H1 (cell line): ENCODE results near the gene MYO5A. TPM values are rescaled to one million over a fixed set of nuclear protein-coding genes. Genes with fewer than 3 reads are reported as not detected.

Experiments used
- CTCF ChIA-PET: fragments of 300-600 bp; sonication (Branson Sonifier 250); formaldehyde crosslinking; loops from one replicate; lab custom pipeline; 2021; ENCODE audit not compliant: partially characterized antibody; lab: Charles Lee
- POLR2A ChIA-PET: fragments of 300-600 bp; sonication (Branson Sonifier 250); formaldehyde crosslinking; loops from one replicate; lab custom pipeline; 2021; ENCODE audit warnings: inconsistent platforms; ENCODE audit not compliant: partially characterized antibody; lab: Charles Lee
- DNase-seq, 2 experiments: peaks; one replicate each; pipeline versions ENCODE4 v3.0.0 to v3.0.0-alpha.2; 2010 to 2022; ENCODE audit warnings: low spot score in 2 of 2, low read depth in 1 of 2, mixed read lengths in 1 of 2
- FAIRE-seq: peaks from 2 replicates; lab custom pipeline; 2011; peaks lifted over from hg19 to GRCh38; lab: Jason Lieb, UNC
- H2AFZ ChIP-seq: 2 replicates; pipeline ENCODE4 v1.8.1; 2012; ENCODE audit warnings: low read length, inconsistent platforms
- H2AK5ac ChIP-seq: 2 replicates; pipeline ENCODE4 v1.6.1; 2013; ENCODE audit warnings: low read depth, low read length
- H2BK120ac ChIP-seq: replicated peaks from 2 replicates; pipeline ENCODE3; 2013; ENCODE audit warnings: low read depth, low read length, inconsistent platforms
- H2BK12ac ChIP-seq: 2 replicates; pipeline ENCODE4 v1.6.1; 2013; ENCODE audit warnings: low read depth, low read length
- H2BK15ac ChIP-seq: 2 replicates; pipeline ENCODE4 v1.6.1; 2013; ENCODE audit warnings: low read length
- H2BK20ac ChIP-seq: 2 replicates; pipeline ENCODE4 v1.6.1; 2013; ENCODE audit warnings: low read length
- H2BK5ac ChIP-seq: 2 replicates; pipeline ENCODE4 v1.6.1; 2013; ENCODE audit warnings: low read depth, low read length
- H3K14ac ChIP-seq: 2 replicates; pipeline ENCODE4 v1.6.1; 2013; ENCODE audit warnings: inconsistent platforms; ENCODE audit not compliant: insufficient read length
- H3K18ac ChIP-seq: 2 replicates; pipeline ENCODE4 v1.6.1; 2013; ENCODE audit warnings: low read length; ENCODE audit errors: extremely low read depth
- H3K23ac ChIP-seq: 2 replicates; pipeline ENCODE4 v1.6.1; 2013; ENCODE audit warnings: inconsistent platforms; ENCODE audit not compliant: insufficient read length
- H3K23me2 ChIP-seq: 2 replicates; pipeline ENCODE4 v1.6.1; 2013; ENCODE audit warnings: low read depth, low read length
- H3K27ac ChIP-seq: 2 replicates; pipeline ENCODE4 v1.6.1; 2011; ENCODE audit warnings: low read depth, low read length, inconsistent platforms
- H3K27me3 ChIP-seq, 4 experiments: replicated peaks in 1 of 4; 1 replicate in 1 of 4; 2 replicates in 3 of 4; pipeline versions ENCODE4 v1.6.1 to v1.8.1; 2011 to 2013; ENCODE audit warnings: low read length in 3 of 4, mild to moderate bottlenecking in 3 of 4, inconsistent platforms in 2 of 4, mixed read lengths in 2 of 4, moderate library complexity in 1 of 4; ENCODE audit not compliant: control insufficient read depth in 3 of 4, insufficient read depth in 3 of 4; ENCODE audit errors: extremely low read depth in 1 of 4
- H3K36me3 ChIP-seq, 4 experiments: 2 replicates each; pipeline versions ENCODE4 v1.6.1 to v1.8.1; 2011 to 2013; ENCODE audit warnings: mild to moderate bottlenecking in 4 of 4, low read length in 3 of 4, moderate library complexity in 2 of 4, control low read depth in 1 of 4, inconsistent platforms in 1 of 4; ENCODE audit not compliant: insufficient read depth in 4 of 4, control insufficient read depth in 2 of 4
- H3K4ac ChIP-seq: replicated peaks from 2 replicates; pipeline ENCODE3; 2013; ENCODE audit warnings: low read length, low read depth, mixed read lengths, inconsistent platforms; ENCODE audit not compliant: insufficient read length
- H3K4me1 ChIP-seq, 4 experiments: replicated peaks in 1 of 4; 1 replicate in 1 of 4; 2 replicates in 3 of 4; pipeline versions ENCODE4 v1.6.1 to v1.8.1; 2011 to 2013; ENCODE audit warnings: low read length in 3 of 4, inconsistent platforms in 2 of 4, mixed read lengths in 1 of 4; ENCODE audit not compliant: insufficient read depth in 4 of 4, control insufficient read depth in 3 of 4
- H3K4me2 ChIP-seq, 2 experiments: 2 replicates each; pipeline versions ENCODE4 v1.6.1 to v1.8.1; 2011 to 2013; ENCODE audit warnings: low read depth in 2 of 2, low read length in 2 of 2, control low read depth in 1 of 2, inconsistent platforms in 1 of 2, mild to moderate bottlenecking in 1 of 2; ENCODE audit not compliant: insufficient read depth in 1 of 2
- H3K4me3 ChIP-seq, 4 experiments: fragments of 200-600, 300-600 bp in 1 of 4; sonication (generic), shearing (Covaris generic), sonication (Bioruptor Twin) in 1 of 4; 2 replicates each; pipeline versions ENCODE4 v1.5.1 to v1.8.1; 2011 to 2016; ENCODE audit warnings: low read length in 4 of 4, low read depth in 3 of 4, control low read depth in 2 of 4, inconsistent platforms in 2 of 4, mild to moderate bottlenecking in 2 of 4, mixed read lengths in 1 of 4, moderate library complexity in 1 of 4; ENCODE audit not compliant: insufficient read depth in 2 of 4; ENCODE audit errors: extremely low read depth in 1 of 4
- H3K56ac ChIP-seq: replicated peaks from 2 replicates; pipeline ENCODE3; 2013; ENCODE audit warnings: low read depth, mild to moderate bottlenecking, mixed read lengths, low read length, inconsistent platforms; ENCODE audit not compliant: insufficient read length
- H3K79me1 ChIP-seq: 2 replicates; pipeline ENCODE4 v1.6.1; 2013; ENCODE audit warnings: low read depth, low read length, control low read depth
- H3K79me2 ChIP-seq, 2 experiments: 2 replicates each; pipeline versions ENCODE4 v1.6.1 to v1.8.1; 2012 to 2013; ENCODE audit warnings: low read length in 2 of 2, mild to moderate bottlenecking in 2 of 2, inconsistent platforms in 1 of 2; ENCODE audit not compliant: insufficient read depth in 2 of 2, control insufficient read depth in 1 of 2
- H3K9ac ChIP-seq, 4 experiments: replicated peaks in 1 of 4; 1 replicate in 1 of 4; 2 replicates in 3 of 4; pipeline versions ENCODE4 v1.6.1 to v1.8.1; 2011 to 2013; ENCODE audit warnings: low read depth in 3 of 4, low read length in 3 of 4, control low read depth in 2 of 4, mild to moderate bottlenecking in 2 of 4, moderate library complexity in 2 of 4, inconsistent platforms in 1 of 4; ENCODE audit errors: extremely low read depth in 1 of 4
- H3K9me3 ChIP-seq, 2 experiments: 2 replicates each; pipeline versions ENCODE4 v1.6.1 to v1.8.1; 2012 to 2013; ENCODE audit warnings: mild to moderate bottlenecking in 2 of 2, moderate library complexity in 2 of 2, control low read depth in 1 of 2, inconsistent platforms in 1 of 2, low read depth in 1 of 2, low read length in 1 of 2, mixed read lengths in 1 of 2; ENCODE audit not compliant: insufficient read depth in 2 of 2
- H4K20me1 ChIP-seq, 2 experiments: replicated peaks in 1 of 2; 2 replicates each; pipeline versions ENCODE3 to v1.8.1; 2011 to 2013; ENCODE audit warnings: inconsistent platforms in 2 of 2, low read length in 2 of 2, mild to moderate bottlenecking in 1 of 2; ENCODE audit not compliant: insufficient read depth in 2 of 2, control insufficient read depth in 1 of 2
- H4K5ac ChIP-seq: 2 replicates; pipeline ENCODE4 v1.6.1; 2013; ENCODE audit warnings: low read length, low read depth, mixed read lengths, inconsistent platforms; ENCODE audit not compliant: insufficient read length
- H4K8ac ChIP-seq: 2 replicates; pipeline ENCODE4 v1.8.0; 2013; ENCODE audit warnings: mild to moderate bottlenecking, moderate library complexity, low read length, inconsistent platforms; ENCODE audit not compliant: insufficient read depth; ENCODE audit errors: extremely low read depth
- H4K91ac ChIP-seq: replicated peaks from 2 replicates; pipeline ENCODE3; 2013; ENCODE audit warnings: low read length, mixed read lengths, inconsistent platforms; ENCODE audit not compliant: insufficient read length
- BACH1 ChIP-seq: IDR thresholded peaks from 2 replicates; pipeline ENCODE4 v1.6.1; 2012; ENCODE audit warnings: low read length, improper control_type of control experiment
- SIN3A ChIP-seq, 2 experiments: IDR thresholded peaks in 1 of 2; conservative IDR thresholded peaks in 1 of 2; 2 replicates each; pipeline ENCODE4 v1.6.1; 2011 to 2012; ENCODE audit warnings: low read length in 2 of 2, improper control_type of control experiment in 1 of 2, low read depth in 1 of 2, mild to moderate bottlenecking in 1 of 2
- polyA plus RNA-seq, 7 experiments: library from polyadenylated mRNA; depleted of rRNA in 3 of 7; stranded (reverse) in 5 of 7; unstranded in 2 of 7; fragments of >200 nt in 5 of 7; fragments of 200-250 nt in 2 of 7; gene quantifications; 1 replicate in 5 of 7; 2 replicates in 1 of 7; 4 replicates in 1 of 7; pipeline versions ENCODE4 v1.2.1 to v1.2.3, GENCODE V29; 2011 to 2013; ENCODE audit warnings: missing spikeins in 2 of 7, mixed read lengths in 2 of 7
- total RNA-seq: library from RNA; stranded (reverse); fragmentation: NEBNext Ultra II Directional; extraction: Animal tissue kit (Norgen Biotek cat#: 25700); gene quantifications from 2 replicates; pipeline ENCODE4 v1.2.1, GENCODE V29; 2021
- TF ChIP-seq, protein P1 (sequence below): IDR thresholded peaks from 2 replicates; pipeline ENCODE4 v1.6.1; 2011; ENCODE audit warnings: low read length, improper control_type of control experiment

Gene MYO5A
- total and polyA plus RNA-seq, 2 of the 8 experiments (the other 6 are each of a cell fraction or from before 2014, with no cell fraction given): 11.4 to 24.7 TPM

DNA sequence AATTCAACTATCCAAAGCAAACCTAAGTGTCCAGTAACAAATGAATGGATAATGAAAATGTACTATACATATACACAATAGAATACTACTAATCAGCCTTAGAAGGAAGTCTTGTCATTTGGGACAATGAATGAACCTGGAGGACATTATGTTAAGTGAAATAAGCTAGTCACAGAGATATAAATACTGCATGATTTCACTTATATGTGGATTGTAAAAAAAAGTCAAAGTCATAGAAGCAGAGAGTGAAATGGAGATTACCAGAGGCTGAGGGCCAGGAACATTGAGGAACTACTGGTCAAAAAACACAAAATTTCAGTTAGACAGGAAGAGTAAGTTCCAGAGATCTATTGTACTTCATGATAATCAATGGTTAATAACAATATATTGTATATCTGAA lies 33.6 kb downstream of the MYO5A start:
- no peak overlapping the region for H3K56ac ChIP-seq
- no peak overlapping the region for H3K4ac ChIP-seq
- no peak overlapping the region for H4K91ac ChIP-seq
- no peak for TF ChIP-seq SIN3A (conservative IDR thresholded peaks at IDR 0.05 in 1 of 2, IDR thresholded peaks at IDR 0.05 in 1 of 2; ENCODE audit: low read depth in 1 of 2, low read length in 2 of 2)
- no peak for TF ChIP-seq BACH1
- TF ChIP-seq, protein P1, sequence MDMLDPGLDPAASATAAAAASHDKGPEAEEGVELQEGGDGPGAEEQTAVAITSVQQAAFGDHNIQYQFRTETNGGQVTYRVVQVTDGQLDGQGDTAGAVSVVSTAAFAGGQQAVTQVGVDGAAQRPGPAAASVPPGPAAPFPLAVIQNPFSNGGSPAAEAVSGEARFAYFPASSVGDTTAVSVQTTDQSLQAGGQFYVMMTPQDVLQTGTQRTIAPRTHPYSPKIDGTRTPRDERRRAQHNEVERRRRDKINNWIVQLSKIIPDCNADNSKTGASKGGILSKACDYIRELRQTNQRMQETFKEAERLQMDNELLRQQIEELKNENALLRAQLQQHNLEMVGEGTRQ: no peak
- H3K18ac ChIP-seq: no peak overlapping the region
- H2BK12ac ChIP-seq: no peak overlapping the region
- FAIRE-seq (no peak), DNase-seq (no peak)
- no peak overlapping the region for H2BK20ac ChIP-seq
- CTCF ChIA-PET: no interaction called here
- H3K4me1 ChIP-seq: no peaks in the 10 kb centered on the region
- H3K79me1 ChIP-seq: no peaks in the 10 kb centered on the region; the same call in 1 of the 2 replicates
- no peak overlapping the region for H2BK15ac ChIP-seq
- H2AK5ac ChIP-seq: no peak overlapping the region
- POLR2A ChIA-PET: interaction anchor here (0.7 kb wide), 1 partner anchor 70 kb away, joined by 3 read pairs; no protein-coding TSS in a partner anchor
- H3K4me3 ChIP-seq: no peak overlapping the region
- H3K14ac ChIP-seq: no peak overlapping the region
- no peak overlapping the region for H3K27ac ChIP-seq
- H3K23ac ChIP-seq: no peak overlapping the region
- 0 out of 4 replicates have a peak, but pooled peaks cover 0 to 3% of the 10 kb centered on the region in 2 experiments for H3K79me2 ChIP-seq
- H3K23me2 ChIP-seq: no peaks in the 10 kb centered on the region
- H4K5ac ChIP-seq: no peak overlapping the region
- no peak overlapping the region for H4K8ac ChIP-seq
- H2BK120ac ChIP-seq: no peak overlapping the region
- no peak overlapping the region for H2BK5ac ChIP-seq
- H3K9ac ChIP-seq: no peak overlapping the region
- no peaks in the 10 kb centered on the region for H4K20me1 ChIP-seq
- no peak overlapping the region for H3K4me2 ChIP-seq
- no peaks in the 10 kb centered on the region for H3K9me3 ChIP-seq
- H2AFZ ChIP-seq: no peak overlapping the region
- H3K36me3 ChIP-seq: no peaks in the 10 kb centered on the region
- H3K27me3 ChIP-seq: no peaks in the 10 kb centered on the region
